ENCODE data around the gene ARAP3. TPM values are rescaled to one million over a fixed set of nuclear protein-coding genes. Genes with fewer than 3 reads are reported as not detected.

The ARAP3 gene
- total RNA-seq, 1 experiment from 2014 or later, result 15.1 TPM

- intact Hi-C loops (cut with micrococcal nuclease), result no loop called here
- Histone ChIP-seq H3K79me2 (ENCODE audit: insufficient read depth, low read length) (no peaks in the 10 kb centered on the region; the same call in 1 of the 2 replicates), H3K36me3 (ENCODE audit: control insufficient read depth in 1 of 2, insufficient read depth in 2 of 2, low read length in 2 of 2) (0 out of 4 replicates have a peak, but pooled peaks cover 0 to 2% of the 10 kb centered on the region in 2 experiments), H3K27me3 (ENCODE audit: insufficient read depth, low read length) (no peaks in the 10 kb centered on the region), H3K9ac (ENCODE audit: low read length) (no peak overlapping the region), H3K27ac (ENCODE audit: low read depth, low read length) (no peak overlapping the region), H3K4me1 (ENCODE audit: control insufficient read depth in 1 of 2, insufficient read depth in 2 of 2, low read length in 2 of 2) (peaks cover 13 to 20% of the 10 kb centered on the region in 2 experiments), H2AFZ (ENCODE audit: low read depth, low read length, poor library complexity, severe bottlenecking) (no peak overlapping the region), H3K4me3 (replicated peaks in 1 of 2; ENCODE audit: low read depth in 1 of 2, low read length in 2 of 2) (no peak overlapping the region), H3K9me3 (ENCODE audit: control insufficient read depth in 1 of 2, insufficient read depth in 1 of 2, low read depth in 1 of 2, low read length in 2 of 2) (no peaks in the 10 kb centered on the region), H3K9me2 (ENCODE audit: insufficient read depth) (no peaks in the 10 kb centered on the region), H3K4me2 (ENCODE audit: low read length) (no peak overlapping the region), H4K20me1 (ENCODE audit: insufficient read depth) (no peaks in the 10 kb centered on the region)
- DNase-seq (ENCODE audit: low read depth, low spot score), result no peak
- POLR2A ChIA-PET, result no interaction called here
- CTCF ChIA-PET, result no interaction called here
- TF ChIP-seq CTCF (IDR thresholded peaks at IDR 0.05 in 2 of 3, conservative IDR thresholded peaks at IDR 0.05 in 1 of 3; ENCODE audit: borderline replicate concordance in 1 of 3, insufficient read depth in 1 of 3, low read depth in 2 of 3, low read length in 2 of 3) (peak in 2 of 3 experiments; percentile 23 to 27; a peak in 2 of 6 replicates), RAD21 (IDR thresholded peaks at IDR 0.05; ENCODE audit: low read depth) (no peak), TCF7L2 (IDR thresholded peaks at IDR 0.05; ENCODE audit: borderline replicate concordance, extremely low read depth, insufficient read depth, insufficient read length) (no peak)
- BruUV-seq (replicated peaks), result no TSS peak
- RAD21 ChIA-PET (ENCODE audit: low non-redundant PET in 1 of 2, low total read pairs in 2 of 2, uncharacterized antibody in 2 of 2, unreplicated experiment in 2 of 2), result no interaction called here
- ATAC-seq, result no peak
Observed at GRCh38 chr5:141677415-141677814, 4.6 kb downstream of the ARAP3 start.

- Histone ChIP-seq H3K36me3 (ENCODE audit: control insufficient read depth in 1 of 2, insufficient read depth in 2 of 2, low read length in 2 of 2) (0 out of 4 replicates have a peak, but pooled peaks cover 0 to 2% of the 10 kb centered on the region in 2 experiments), H3K9me2 (ENCODE audit: insufficient read depth) (no peaks in the 10 kb centered on the region), H3K4me3 (replicated peaks in 1 of 2; ENCODE audit: low read depth in 1 of 2, low read length in 2 of 2) (no peak overlapping the region), H4K20me1 (ENCODE audit: insufficient read depth) (no peaks in the 10 kb centered on the region), H3K4me1 (ENCODE audit: control insufficient read depth in 1 of 2, insufficient read depth in 2 of 2, low read length in 2 of 2) (peaks cover 3 to 4% of the 10 kb centered on the region in 2 experiments; a peak in 3 of 4 replicates), H3K27ac (ENCODE audit: low read depth, low read length) (no peak overlapping the region), H3K79me2 (ENCODE audit: insufficient read depth, low read length) (no peaks in the 10 kb centered on the region; the same call in 1 of the 2 replicates), H3K9me3 (ENCODE audit: control insufficient read depth in 1 of 2, insufficient read depth in 1 of 2, low read depth in 1 of 2, low read length in 2 of 2) (no peaks in the 10 kb centered on the region), H3K9ac (ENCODE audit: low read length) (no peak overlapping the region), H3K27me3 (ENCODE audit: insufficient read depth, low read length) (no peaks in the 10 kb centered on the region), H2AFZ (ENCODE audit: low read depth, low read length, poor library complexity, severe bottlenecking) (no peak overlapping the region), H3K4me2 (ENCODE audit: low read length) (no peak overlapping the region)
- intact Hi-C loops (cut with micrococcal nuclease), result no loop called here
- no peak for ATAC-seq
- ChIA-PET RAD21 (ENCODE audit: low non-redundant PET in 1 of 2, low total read pairs in 2 of 2, uncharacterized antibody in 2 of 2, unreplicated experiment in 2 of 2) (no interaction called here), POLR2A (no interaction called here), CTCF (no interaction called here)
- TF ChIP-seq REST (IDR thresholded peaks at IDR 0.05; ENCODE audit: low read depth) (no peak), POLR2A (IDR thresholded peaks at IDR 0.05; ENCODE audit: borderline replicate concordance, extremely low read depth, insufficient read depth, insufficient read length) (no peak)
- no peak for DNase-seq (ENCODE audit: low read depth, low spot score)
- no TSS peak for BruUV-seq (replicated peaks)
Observed at GRCh38 chr5:141675672-141676071, 6.4 kb downstream of the ARAP3 start.
